CMK (cell line): Measurements from ENCODE around the gene SF3B5.
"Not testable (repeated sequence)": the region's sequence is repeated elsewhere in the genome, so short reads cannot be mapped to it uniquely, and the experiment has no call there.

Source experiments
- DNase-seq: peaks from one replicate; pipeline ENCODE4 v3.0.0-alpha.2; 2010; ENCODE audit warnings: low read depth

The SF3B5 gene

GRCh38 chr6:144104898-144105487, 9.6 kb upstream of the SF3B5 start:
- no peak for DNase-seq

- DNase-seq: no peak
Measured at GRCh38 chr6:144104488-144104887, 9.1 kb upstream of the SF3B5 start.

GRCh38 chr6:144103026-144103563, 7.7 kb upstream of the SF3B5 start:
- no peak for DNase-seq

GRCh38 chr6:144098993-144099392, 3.6 kb upstream of the SF3B5 start:
- no peak for DNase-seq

GRCh38 chr6:144094731-144095133, 641 bp downstream of the SF3B5 start:
- no peak for DNase-seq

- DNase-seq: no peak
Measured at GRCh38 chr6:144093658-144094057, 1.7 kb downstream of the SF3B5 start.

- DNase-seq: no peak
Measured at GRCh38 chr6:144093236-144093635, 2.1 kb downstream of the SF3B5 start.

- DNase-seq: no peak
Measured at GRCh38 chr6:144090384-144090783, 5.0 kb downstream of the SF3B5 start.

GRCh38 chr6:144087789-144088426, 7.5 kb downstream of the SF3B5 start:
- no peak for DNase-seq

- DNase-seq: no peak
Measured at GRCh38 chr6:144086959-144087358, 8.4 kb downstream of the SF3B5 start.

GRCh38 chr6:144083172-144083571, 12.2 kb downstream of the SF3B5 start:
- DNase-seq: no peak

GRCh38 chr6:144082412-144082811, 13.0 kb downstream of the SF3B5 start:
- not testable (repeated sequence) for DNase-seq

GRCh38 chr6:144077871-144078270, 17.5 kb downstream of the SF3B5 start:
- DNase-seq: no peak

GRCh38 chr6:144075875-144076274, 19.5 kb downstream of the SF3B5 start:
- no peak for DNase-seq

- no peak for DNase-seq
Measured at GRCh38 chr6:144075187-144075586, 20.2 kb downstream of the SF3B5 start.

GRCh38 chr6:144073024-144073423, 22.3 kb downstream of the SF3B5 start:
- no peak for DNase-seq

- DNase-seq: no peak
Measured at GRCh38 chr6:144069506-144069905, 25.9 kb downstream of the SF3B5 start.

GRCh38 chr6:144068794-144069193, 26.6 kb downstream of the SF3B5 start:
- DNase-seq: no peak

GRCh38 chr6:144066741-144067484, 28.5 kb downstream of the SF3B5 start:
- DNase-seq: no peak

- DNase-seq: no peak
Measured at GRCh38 chr6:144066255-144066654, 29.1 kb downstream of the SF3B5 start.

- no peak for DNase-seq
Measured at GRCh38 chr6:144065213-144065660, 30.1 kb downstream of the SF3B5 start.

GRCh38 chr6:144064402-144065212, 30.8 kb downstream of the SF3B5 start:
- no peak for DNase-seq
